Measurements from ENCODE around the gene AGAP3.

DNA sequence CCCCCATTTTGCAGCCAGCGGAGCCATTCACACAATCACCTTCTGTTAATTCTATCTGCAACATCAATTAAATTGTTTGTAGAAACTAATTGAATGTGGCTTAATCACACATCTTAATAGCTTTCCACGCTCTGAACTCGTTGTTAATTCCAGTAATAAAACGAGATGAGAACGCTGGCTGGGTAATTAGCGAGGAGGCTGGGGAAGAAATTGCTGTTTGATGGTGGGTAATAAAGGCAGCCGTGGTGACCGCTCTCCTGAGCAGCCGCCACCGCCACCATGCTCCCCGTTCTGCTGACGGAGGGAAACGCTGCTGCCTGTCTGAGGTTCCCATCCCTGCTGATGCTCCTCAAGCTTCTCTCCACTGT, 44.9 kb downstream of the AGAP3 start:
- TF ChIP-seq, protein P1, sequence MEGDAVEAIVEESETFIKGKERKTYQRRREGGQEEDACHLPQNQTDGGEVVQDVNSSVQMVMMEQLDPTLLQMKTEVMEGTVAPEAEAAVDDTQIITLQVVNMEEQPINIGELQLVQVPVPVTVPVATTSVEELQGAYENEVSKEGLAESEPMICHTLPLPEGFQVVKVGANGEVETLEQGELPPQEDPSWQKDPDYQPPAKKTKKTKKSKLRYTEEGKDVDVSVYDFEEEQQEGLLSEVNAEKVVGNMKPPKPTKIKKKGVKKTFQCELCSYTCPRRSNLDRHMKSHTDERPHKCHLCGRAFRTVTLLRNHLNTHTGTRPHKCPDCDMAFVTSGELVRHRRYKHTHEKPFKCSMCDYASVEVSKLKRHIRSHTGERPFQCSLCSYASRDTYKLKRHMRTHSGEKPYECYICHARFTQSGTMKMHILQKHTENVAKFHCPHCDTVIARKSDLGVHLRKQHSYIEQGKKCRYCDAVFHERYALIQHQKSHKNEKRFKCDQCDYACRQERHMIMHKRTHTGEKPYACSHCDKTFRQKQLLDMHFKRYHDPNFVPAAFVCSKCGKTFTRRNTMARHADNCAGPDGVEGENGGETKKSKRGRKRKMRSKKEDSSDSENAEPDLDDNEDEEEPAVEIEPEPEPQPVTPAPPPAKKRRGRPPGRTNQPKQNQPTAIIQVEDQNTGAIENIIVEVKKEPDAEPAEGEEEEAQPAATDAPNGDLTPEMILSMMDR (IDR thresholded peaks at IDR 0.05) = no peak
- no peak for TF ChIP-seq POLR2AphosphoS5 (IDR thresholded peaks at IDR 0.05)
- TF ChIP-seq POLR2A (IDR thresholded peaks at IDR 0.05) = no peak
